Activated CD4-positive, alpha-beta T cell treated with anti-CD3 and anti-CD28 coated beads, Interleukin-2, amount 10 ng/mL, durations not matched to agents 24 days and 14 days (primary cell): ENCODE measurements around the gene LZTR1. TPM values are rescaled to one million over a fixed set of nuclear protein-coding genes. Genes with fewer than 3 reads are reported as not detected.
"Not testable (repeated sequence)": the region's sequence is repeated elsewhere in the genome, so short reads cannot be mapped to it uniquely, and the experiment has no call there.

ENCODE experiments used
- DNase-seq: peaks from one replicate; pipeline ENCODE4 v3.0.0; 2022
- H3K27ac Mint-ChIP-seq: one replicate; pipeline ENCODE4 v1.8.0; 2022; ENCODE audit warnings: mild to moderate bottlenecking, mixed read lengths
- H3K27me3 Mint-ChIP-seq: one replicate; pipeline ENCODE4 v1.8.0; 2022; ENCODE audit warnings: mixed read lengths
- H3K36me3 Mint-ChIP-seq: one replicate; pipeline ENCODE4 v1.8.0; 2022; ENCODE audit warnings: low read depth, mild to moderate bottlenecking, mixed read lengths
- H3K4me1 Mint-ChIP-seq: one replicate; pipeline ENCODE4 v1.8.0; 2021; ENCODE audit warnings: mixed read lengths
- H3K4me3 Mint-ChIP-seq: one replicate; pipeline ENCODE4 v1.8.0; 2022; ENCODE audit warnings: mild to moderate bottlenecking, moderate library complexity, mixed read lengths
- H3K9me3 Mint-ChIP-seq: one replicate; pipeline ENCODE4 v1.8.0; 2021; ENCODE audit warnings: mixed read lengths
- intact Hi-C: fragments of 100-400 bp; cut with micrococcal nuclease; formaldehyde crosslinking; loops from one replicate; pipeline ENCODE4 v1.15.1; 2023
- total RNA-seq: library from RNA; stranded (reverse); gene quantifications from 2 replicates; pipeline ENCODE4 v1.2.3, GENCODE V29; 2022

LZTR1 gene
- total RNA-seq, 1 donor from 2014 or later = 69.9 TPM

GRCh38 chr22:20997536-20998257 lies 15.6 kb downstream of the LZTR1 start:
- DNase-seq = no peak
- Mint-ChIP-seq H3K4me3 (no peak overlapping the region), H3K36me3 (peaks cover 21% of the 10 kb centered on the region), H3K4me1 (peaks cover 9% of the 10 kb centered on the region), H3K27ac (no peak overlapping the region), H3K9me3 (no peaks in the 10 kb centered on the region), H3K27me3 (no peaks in the 10 kb centered on the region)
- intact Hi-C loops = no loop called here

- H3K9me3 Mint-ChIP-seq = no peaks in the 10 kb centered on the region
- intact Hi-C loops = no loop called here
- peaks cover 23% of the 10 kb centered on the region for H3K36me3 Mint-ChIP-seq
- peak overlapping the region; percentile 11 for H3K4me3 Mint-ChIP-seq
- peaks cover 14% of the 10 kb centered on the region for H3K4me1 Mint-ChIP-seq
- H3K27me3 Mint-ChIP-seq = no peaks in the 10 kb centered on the region
- no peak overlapping the region for H3K27ac Mint-ChIP-seq
- no peak for DNase-seq
Observed at GRCh38 chr22:20998411-20999336, 16.6 kb downstream of the LZTR1 start.

GRCh38 chr22:20999350-21000206 lies 17.5 kb downstream of the LZTR1 start:
- Mint-ChIP-seq H3K36me3 (peaks cover 23% of the 10 kb centered on the region), H3K4me1 (peaks cover 14% of the 10 kb centered on the region), H3K9me3 (no peaks in the 10 kb centered on the region), H3K4me3 (peak overlapping the region; percentile 97), H3K27ac (no peak overlapping the region), H3K27me3 (no peaks in the 10 kb centered on the region)
- intact Hi-C loops = loop anchor here (5.0 to 10.0 kb wide), 3 partner anchors 37 to 1145 kb away; partner anchors contain the start of genes GNB1L, RANBP1, RTL10 and TRMT2A
- DNase-seq = no peak

- Mint-ChIP-seq H3K36me3 (peaks cover 21% of the 10 kb centered on the region), H3K27ac (peak overlapping the region; percentile 99), H3K4me1 (peaks cover 14% of the 10 kb centered on the region), H3K27me3 (no peaks in the 10 kb centered on the region), H3K9me3 (no peaks in the 10 kb centered on the region), H3K4me3 (peak overlapping the region; percentile 97)
- intact Hi-C loops = loop anchor here (5.0 to 10.0 kb wide), 3 partner anchors 38 to 1146 kb away; partner anchors contain the start of genes GNB1L, RANBP1, RTL10 and TRMT2A
- peak; percentile 70 for DNase-seq
Observed at GRCh38 chr22:21000207-21000986, 18.3 kb downstream of the LZTR1 start.

GRCh38 chr22:21000987-21001600 lies 19.0 kb downstream of the LZTR1 start:
- intact Hi-C loops = loop anchor here (1.0 to 10.0 kb wide), 4 partner anchors 19 to 1146 kb away; partner anchors contain the start of genes GNB1L, LZTR1, RANBP1 and RTL10
- peak overlapping the region; percentile 97 for H3K4me3 Mint-ChIP-seq
- H3K27ac Mint-ChIP-seq = peak overlapping the region; percentile 99
- H3K4me1 Mint-ChIP-seq = peaks cover 14% of the 10 kb centered on the region
- DNase-seq = no peak
- H3K9me3 Mint-ChIP-seq = no peaks in the 10 kb centered on the region
- peaks cover 20% of the 10 kb centered on the region for H3K36me3 Mint-ChIP-seq
- H3K27me3 Mint-ChIP-seq = no peaks in the 10 kb centered on the region

- Mint-ChIP-seq H3K36me3 (peaks cover 20% of the 10 kb centered on the region), H3K4me1 (peaks cover 14% of the 10 kb centered on the region), H3K9me3 (no peaks in the 10 kb centered on the region), H3K27ac (peak within 1 kb of the TSS; percentile 99), H3K27me3 (no peaks in the 10 kb centered on the region), H3K4me3 (peak within 1 kb of the TSS; percentile 97)
- DNase-seq = peak; percentile 99
- intact Hi-C loops = loop anchor here (1.0 to 10.0 kb wide), 7 partner anchors 13 to 1147 kb away; partner anchors contain the start of genes CRKL, GNB1L, LZTR1 and PI4KA
Observed at GRCh38 chr22:21001601-21002325, 19.7 kb downstream of the LZTR1 start, which contains the start of gene THAP7. Gene THAP7, minus strand, starts transcription at chr22:21002118. Its CDS starts 207 bp downstream, at chr22:21001911.

GRCh38 chr22:21003782-21004181 lies 21.7 kb downstream of the LZTR1 start:
- intact Hi-C loops = loop anchor here (2.0 to 10.0 kb wide), 4 partner anchors 41 to 1149 kb away; partner anchors contain the start of genes CRKL, GNB1L, RANBP1 and RTL10
- H3K27me3 Mint-ChIP-seq = peaks cover 3% of the 10 kb centered on the region

GRCh38 chr22:21009208-21009607 lies 27.1 kb downstream of the LZTR1 start:
- not testable (repeated sequence) for H3K9me3 Mint-ChIP-seq, H3K36me3 Mint-ChIP-seq, DNase-seq, H3K27me3 Mint-ChIP-seq, H3K4me1 Mint-ChIP-seq, H3K27ac Mint-ChIP-seq, H3K4me3 Mint-ChIP-seq
- intact Hi-C loops = loop anchor here (10.0 kb wide), 1 partner anchor 1154 kb away; the partner anchor contains the start of genes GNB1L and RTL10

More at GRCh38 chr22:21003782-21004181, 21.7 kb downstream of the LZTR1 start:
- peaks cover 18% of the 10 kb centered on the region for H3K36me3 Mint-ChIP-seq
- DNase-seq = no peak
- H3K4me3 Mint-ChIP-seq = peak overlapping the region; percentile 97
- no peak overlapping the region for H3K27ac Mint-ChIP-seq
- H3K9me3 Mint-ChIP-seq = no peaks in the 10 kb centered on the region
- H3K4me1 Mint-ChIP-seq = peaks cover 14% of the 10 kb centered on the region

- DNase-seq = peak; percentile 84
- Mint-ChIP-seq H3K9me3 (no peaks in the 10 kb centered on the region), H3K27me3 (peaks cover 9% of the 10 kb centered on the region), H3K4me3 (no peak overlapping the region), H3K4me1 (peaks cover 9% of the 10 kb centered on the region), H3K27ac (no peak overlapping the region), H3K36me3 (no peaks in the 10 kb centered on the region)
- intact Hi-C loops = loop anchor here (10.0 kb wide), 1 partner anchor 1155 kb away; the partner anchor contains the start of genes GNB1L and RTL10
Observed at GRCh38 chr22:21009638-21010425, 27.7 kb downstream of the LZTR1 start.

GRCh38 chr22:21010426-21011113 lies 28.5 kb downstream of the LZTR1 start:
- H3K9me3 Mint-ChIP-seq = no peaks in the 10 kb centered on the region
- intact Hi-C loops = no loop called here
- H3K27me3 Mint-ChIP-seq = peaks cover 12% of the 10 kb centered on the region
- no peaks in the 10 kb centered on the region for H3K36me3 Mint-ChIP-seq
- H3K27ac Mint-ChIP-seq = no peak overlapping the region
- no peak for DNase-seq
- H3K4me1 Mint-ChIP-seq = peaks cover 13% of the 10 kb centered on the region
- no peak overlapping the region for H3K4me3 Mint-ChIP-seq
